HepG2 (cell line): ENCODE results near the gene DOCK1. TPM values are rescaled to one million over a fixed set of nuclear protein-coding genes. Genes with fewer than 3 reads are reported as not detected.

Experiments used
- FOXA3 ChIP-seq: IDR thresholded peaks from 2 replicates; pipeline ENCODE4 v1.6.1; 2016; ENCODE audit warnings: missing genetic modification reagents, missing compliant biosample characterization
- NFRKB ChIP-seq: fragments of 450-650 bp; IDR thresholded peaks from 2 replicates; pipeline ENCODE4 v1.6.1; 2017
- ZNF790 ChIP-seq: sonication (generic); formaldehyde crosslinking; IDR thresholded peaks from 2 replicates; pipeline ENCODE4 v1.8.0; 2022; ENCODE audit warnings: missing genetic modification reagents, mild to moderate bottlenecking, borderline replicate concordance
- polyA plus RNA-seq, 8 experiments: library from polyadenylated mRNA; depleted of rRNA in 3 of 8; stranded (reverse) in 7 of 8; unstranded in 1 of 8; fragments of >200 nt; fragmentation: Illumina TruSeq in 4 of 8; extraction: Trizol in 4 of 8; gene quantifications; 2 replicates each; pipeline versions ENCODE4 v1.2.1 to v1.2.3, GENCODE V29; 2011 to 2016; ENCODE audit warnings: low read depth in 4 of 8, missing spikeins in 1 of 8, mixed read lengths in 1 of 8; ENCODE audit not compliant: insufficient read depth in 1 of 8
- total RNA-seq, 5 experiments: library from RNA; depleted of rRNA; stranded (reverse); fragments of >200 nt; fragmentation: Illumina TruSeq; extraction: Trizol; gene quantifications; 2 replicates each; pipeline ENCODE4 v1.2.3, GENCODE V29; 2016; ENCODE audit warnings: low read depth in 1 of 5
- TF ChIP-seq, protein P1 (sequence below): sonication (generic); formaldehyde crosslinking; IDR thresholded peaks from 2 replicates; pipeline ENCODE4 v1.4.0; 2020; ENCODE audit warnings: missing genetic modification reagents
- TF ChIP-seq, protein P2 (sequence below): sonication (generic); formaldehyde crosslinking; conservative IDR thresholded peaks from 2 replicates; pipeline ENCODE4 v1.4.0; 2020; ENCODE audit warnings: mild to moderate bottlenecking, missing genetic modification reagents, moderate library complexity
- TF ChIP-seq, protein P3 (sequence below): sonication (generic); formaldehyde crosslinking; IDR thresholded peaks from 2 replicates; pipeline ENCODE4 v1.8.1; 2023; ENCODE audit warnings: mild to moderate bottlenecking, missing genetic modification reagents, borderline replicate concordance

Gene DOCK1
- total and polyA plus RNA-seq, 2 of the 13 experiments (the other 11 are each of a cell fraction or from before 2014, with no cell fraction given): 8.3 to 25.5 TPM

DNA sequence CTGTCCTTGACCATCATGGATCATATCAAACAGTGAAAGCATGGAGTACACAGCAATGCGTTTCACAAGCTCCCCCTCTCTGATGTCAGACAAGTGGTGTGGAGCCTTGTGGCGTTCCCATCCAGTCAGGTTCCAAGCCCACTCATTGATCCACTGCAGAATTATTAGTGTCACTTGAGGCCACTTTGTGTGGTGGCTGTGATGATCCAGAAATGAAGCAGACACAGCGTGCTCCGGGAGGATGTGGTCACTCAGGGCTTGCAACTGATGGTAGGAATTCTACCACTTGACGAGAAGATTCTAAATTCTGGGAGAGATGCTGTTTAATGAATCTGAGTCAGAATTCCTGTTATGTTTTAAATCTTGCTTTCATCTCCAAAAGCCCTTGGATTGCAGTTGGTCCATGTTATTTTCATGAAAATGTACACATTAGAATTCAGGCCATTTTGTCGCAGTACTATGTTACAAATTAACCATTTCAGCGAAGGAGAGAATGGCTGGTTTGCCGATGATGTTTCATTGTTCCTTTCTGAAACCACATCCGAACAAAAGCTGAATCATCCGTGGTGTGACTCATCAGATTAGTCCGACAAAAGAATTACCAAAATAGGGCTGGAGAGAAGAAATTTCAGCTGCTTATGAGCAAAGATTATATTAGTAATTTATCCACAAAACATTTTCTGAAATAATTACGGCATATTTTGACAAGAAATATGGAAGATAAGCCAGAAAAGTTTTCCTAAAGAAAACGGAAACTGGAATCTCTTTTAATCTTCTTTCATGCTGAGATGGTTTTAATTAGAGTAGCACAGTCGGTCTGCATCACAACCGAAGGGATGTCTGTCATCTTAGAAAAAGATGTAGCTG lies 243.1 kb downstream of the DOCK1 start (continued):
- TF ChIP-seq, protein P1, sequence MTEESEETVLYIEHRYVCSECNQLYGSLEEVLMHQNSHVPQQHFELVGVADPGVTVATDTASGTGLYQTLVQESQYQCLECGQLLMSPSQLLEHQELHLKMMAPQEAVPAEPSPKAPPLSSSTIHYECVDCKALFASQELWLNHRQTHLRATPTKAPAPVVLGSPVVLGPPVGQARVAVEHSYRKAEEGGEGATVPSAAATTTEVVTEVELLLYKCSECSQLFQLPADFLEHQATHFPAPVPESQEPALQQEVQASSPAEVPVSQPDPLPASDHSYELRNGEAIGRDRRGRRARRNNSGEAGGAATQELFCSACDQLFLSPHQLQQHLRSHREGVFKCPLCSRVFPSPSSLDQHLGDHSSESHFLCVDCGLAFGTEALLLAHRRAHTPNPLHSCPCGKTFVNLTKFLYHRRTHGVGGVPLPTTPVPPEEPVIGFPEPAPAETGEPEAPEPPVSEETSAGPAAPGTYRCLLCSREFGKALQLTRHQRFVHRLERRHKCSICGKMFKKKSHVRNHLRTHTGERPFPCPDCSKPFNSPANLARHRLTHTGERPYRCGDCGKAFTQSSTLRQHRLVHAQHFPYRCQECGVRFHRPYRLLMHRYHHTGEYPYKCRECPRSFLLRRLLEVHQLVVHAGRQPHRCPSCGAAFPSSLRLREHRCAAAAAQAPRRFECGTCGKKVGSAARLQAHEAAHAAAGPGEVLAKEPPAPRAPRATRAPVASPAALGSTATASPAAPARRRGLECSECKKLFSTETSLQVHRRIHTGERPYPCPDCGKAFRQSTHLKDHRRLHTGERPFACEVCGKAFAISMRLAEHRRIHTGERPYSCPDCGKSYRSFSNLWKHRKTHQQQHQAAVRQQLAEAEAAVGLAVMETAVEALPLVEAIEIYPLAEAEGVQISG (CRISPR knock-in tag): no peak
- TF ChIP-seq, protein P2, sequence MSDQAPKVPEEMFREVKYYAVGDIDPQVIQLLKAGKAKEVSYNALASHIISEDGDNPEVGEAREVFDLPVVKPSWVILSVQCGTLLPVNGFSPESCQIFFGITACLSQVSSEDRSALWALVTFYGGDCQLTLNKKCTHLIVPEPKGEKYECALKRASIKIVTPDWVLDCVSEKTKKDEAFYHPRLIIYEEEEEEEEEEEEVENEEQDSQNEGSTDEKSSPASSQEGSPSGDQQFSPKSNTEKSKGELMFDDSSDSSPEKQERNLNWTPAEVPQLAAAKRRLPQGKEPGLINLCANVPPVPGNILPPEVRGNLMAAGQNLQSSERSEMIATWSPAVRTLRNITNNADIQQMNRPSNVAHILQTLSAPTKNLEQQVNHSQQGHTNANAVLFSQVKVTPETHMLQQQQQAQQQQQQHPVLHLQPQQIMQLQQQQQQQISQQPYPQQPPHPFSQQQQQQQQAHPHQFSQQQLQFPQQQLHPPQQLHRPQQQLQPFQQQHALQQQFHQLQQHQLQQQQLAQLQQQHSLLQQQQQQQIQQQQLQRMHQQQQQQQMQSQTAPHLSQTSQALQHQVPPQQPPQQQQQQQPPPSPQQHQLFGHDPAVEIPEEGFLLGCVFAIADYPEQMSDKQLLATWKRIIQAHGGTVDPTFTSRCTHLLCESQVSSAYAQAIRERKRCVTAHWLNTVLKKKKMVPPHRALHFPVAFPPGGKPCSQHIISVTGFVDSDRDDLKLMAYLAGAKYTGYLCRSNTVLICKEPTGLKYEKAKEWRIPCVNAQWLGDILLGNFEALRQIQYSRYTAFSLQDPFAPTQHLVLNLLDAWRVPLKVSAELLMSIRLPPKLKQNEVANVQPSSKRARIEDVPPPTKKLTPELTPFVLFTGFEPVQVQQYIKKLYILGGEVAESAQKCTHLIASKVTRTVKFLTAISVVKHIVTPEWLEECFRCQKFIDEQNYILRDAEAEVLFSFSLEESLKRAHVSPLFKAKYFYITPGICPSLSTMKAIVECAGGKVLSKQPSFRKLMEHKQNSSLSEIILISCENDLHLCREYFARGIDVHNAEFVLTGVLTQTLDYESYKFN: no peak
- TF ChIP-seq ZNF790 (CRISPR knock-in tag): no peak
- no peak for TF ChIP-seq FOXA3
- no peak for TF ChIP-seq NFRKB
- TF ChIP-seq, protein P3, sequence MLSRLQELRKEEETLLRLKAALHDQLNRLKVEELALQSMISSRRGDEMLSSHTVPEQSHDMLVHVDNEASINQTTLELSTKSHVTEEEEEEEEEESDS (CRISPR knock-in tag): no peak
